ENCODE measurements around the gene MKRN2.

The MKRN2 gene

DNA sequence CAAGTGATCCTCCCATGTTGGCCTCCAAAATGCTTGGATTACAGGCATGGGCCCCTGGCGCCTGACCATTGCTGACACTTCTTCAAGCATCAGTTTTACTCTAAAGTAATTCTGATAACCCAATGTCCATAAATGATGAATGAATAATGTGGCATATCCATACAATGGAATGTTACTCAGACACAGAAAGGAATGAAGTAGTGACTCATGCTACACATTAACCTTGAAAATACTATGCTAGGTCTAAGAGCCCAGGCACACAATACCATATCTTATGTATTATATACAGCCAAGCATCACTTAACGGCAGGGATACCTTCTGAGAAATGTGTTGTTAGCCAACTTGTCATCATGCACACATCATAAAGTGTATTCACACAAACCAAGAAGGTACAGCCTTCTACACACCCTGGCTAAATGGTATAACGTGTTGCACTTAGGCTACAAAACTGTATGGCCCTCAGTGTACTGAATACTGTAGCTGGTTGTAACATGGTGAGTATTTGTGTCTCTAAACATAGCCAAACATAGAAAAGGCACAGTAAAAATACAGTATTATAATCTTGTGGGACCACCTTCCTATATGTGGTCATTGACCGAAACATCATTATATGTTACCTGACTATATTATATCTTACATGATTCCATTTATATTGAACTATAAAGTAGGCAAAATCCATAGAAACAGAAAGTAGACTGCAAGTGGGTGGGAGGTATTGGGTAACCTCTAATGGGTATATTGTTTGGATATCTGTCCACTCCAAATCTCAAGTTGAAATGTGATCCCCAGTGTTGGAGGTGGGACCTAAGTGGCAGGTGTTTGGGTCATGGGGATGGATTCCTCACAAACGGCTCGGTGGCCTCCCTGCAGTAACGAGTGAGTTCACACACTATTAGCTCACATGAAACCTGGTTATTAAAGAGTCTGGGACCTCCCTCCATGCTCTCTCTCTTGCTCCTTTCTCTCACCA lies 31.4 kb downstream of the MKRN2 start:
- no peak for DNase-seq

DNA sequence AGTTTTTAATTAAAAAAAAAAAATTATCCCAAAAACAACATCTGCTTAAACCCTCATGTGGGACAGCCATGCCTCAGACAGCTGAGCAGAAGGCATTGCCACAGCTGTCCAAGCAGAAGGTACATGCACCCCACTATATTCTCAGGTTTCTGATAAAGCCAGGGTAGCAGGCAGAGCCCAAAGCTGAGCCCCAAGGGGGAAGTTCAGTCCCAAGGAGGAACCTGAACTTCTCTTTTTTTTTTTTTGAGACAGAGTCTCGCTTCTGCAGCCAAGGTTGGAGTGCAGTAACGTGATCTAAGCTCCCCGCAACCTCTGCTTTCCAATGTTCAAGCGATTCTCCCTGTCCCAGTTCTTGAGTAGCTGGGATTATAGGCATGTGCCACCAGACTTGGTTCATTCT lies 33.2 kb downstream of the MKRN2 start:
- Histone ChIP-seq H3K36me3 (ENCODE audit: insufficient read depth, low read length) (peaks cover 93% of the 10 kb centered on the region), H3K4me1 (ENCODE audit: insufficient read depth, low read length) (no peaks in the 10 kb centered on the region), H3K27ac (ENCODE audit: low read length) (no peak overlapping the region), H2AFZ (ENCODE audit: low read depth, low read length) (no peak overlapping the region), H4K20me1 (ENCODE audit: insufficient read depth, low read length) (peaks cover 3% of the 10 kb centered on the region; the same call in 1 of the 2 replicates), H3K27me3 (ENCODE audit: insufficient read depth, low read length, poor library complexity) (no peaks in the 10 kb centered on the region), H3K9ac (ENCODE audit: low read depth, low read length) (no peak overlapping the region), H3K4me3 (ENCODE audit: low read depth in 1 of 2, low read length in 2 of 2) (no peak overlapping the region), H3K79me2 (ENCODE audit: insufficient read depth, low read length) (no peaks in the 10 kb centered on the region), H3K4me2 (ENCODE audit: insufficient read depth, low read length) (no peak overlapping the region), H3K9me3 (ENCODE audit: insufficient read depth, low read length, severe bottlenecking) (no peaks in the 10 kb centered on the region)
- TF ChIP-seq EZH2 (IDR thresholded peaks at IDR 0.05; ENCODE audit: borderline replicate concordance, low read depth, low read length, severe bottlenecking) = no peak
- TF ChIP-seq, protein P1, sequence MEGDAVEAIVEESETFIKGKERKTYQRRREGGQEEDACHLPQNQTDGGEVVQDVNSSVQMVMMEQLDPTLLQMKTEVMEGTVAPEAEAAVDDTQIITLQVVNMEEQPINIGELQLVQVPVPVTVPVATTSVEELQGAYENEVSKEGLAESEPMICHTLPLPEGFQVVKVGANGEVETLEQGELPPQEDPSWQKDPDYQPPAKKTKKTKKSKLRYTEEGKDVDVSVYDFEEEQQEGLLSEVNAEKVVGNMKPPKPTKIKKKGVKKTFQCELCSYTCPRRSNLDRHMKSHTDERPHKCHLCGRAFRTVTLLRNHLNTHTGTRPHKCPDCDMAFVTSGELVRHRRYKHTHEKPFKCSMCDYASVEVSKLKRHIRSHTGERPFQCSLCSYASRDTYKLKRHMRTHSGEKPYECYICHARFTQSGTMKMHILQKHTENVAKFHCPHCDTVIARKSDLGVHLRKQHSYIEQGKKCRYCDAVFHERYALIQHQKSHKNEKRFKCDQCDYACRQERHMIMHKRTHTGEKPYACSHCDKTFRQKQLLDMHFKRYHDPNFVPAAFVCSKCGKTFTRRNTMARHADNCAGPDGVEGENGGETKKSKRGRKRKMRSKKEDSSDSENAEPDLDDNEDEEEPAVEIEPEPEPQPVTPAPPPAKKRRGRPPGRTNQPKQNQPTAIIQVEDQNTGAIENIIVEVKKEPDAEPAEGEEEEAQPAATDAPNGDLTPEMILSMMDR (IDR thresholded peaks at IDR 0.05; ENCODE audit: borderline replicate concordance, extremely low read depth, low read length, poor library complexity, severe bottlenecking) = no peak
- ATAC-seq (ENCODE audit: insufficient read depth, low read depth) (no peak), DNase-seq (no peak)

More for the DNA sequence above, 31.4 kb downstream of the MKRN2 start:
- TF ChIP-seq, protein P1 (IDR thresholded peaks at IDR 0.05; ENCODE audit: borderline replicate concordance, extremely low read depth, low read length, poor library complexity, severe bottlenecking) = no peak
- no peak for TF ChIP-seq EZH2 (IDR thresholded peaks at IDR 0.05; ENCODE audit: borderline replicate concordance, low read depth, low read length, severe bottlenecking)
- H3K4me3 ChIP-seq (ENCODE audit: low read depth in 1 of 2, low read length in 2 of 2) = no peak overlapping the region
- H3K36me3 ChIP-seq (ENCODE audit: insufficient read depth, low read length) = peaks cover 95% of the 10 kb centered on the region
- ATAC-seq (ENCODE audit: insufficient read depth, low read depth) = no peak
- H3K4me2 ChIP-seq (ENCODE audit: insufficient read depth, low read length) = no peak overlapping the region
- no peaks in the 10 kb centered on the region for H3K4me1 ChIP-seq (ENCODE audit: insufficient read depth, low read length)
- H4K20me1 ChIP-seq (ENCODE audit: insufficient read depth, low read length) = peaks cover 3% of the 10 kb centered on the region; the same call in 1 of the 2 replicates
- H3K27me3 ChIP-seq (ENCODE audit: insufficient read depth, low read length, poor library complexity) = no peaks in the 10 kb centered on the region
- H2AFZ ChIP-seq (ENCODE audit: low read depth, low read length) = no peak overlapping the region
- H3K27ac ChIP-seq (ENCODE audit: low read length) = no peak overlapping the region
- H3K79me2 ChIP-seq (ENCODE audit: insufficient read depth, low read length) = 0 out of 2 replicates have a peak, but pooled peaks cover 4% of the 10 kb centered on the region
- H3K9ac ChIP-seq (ENCODE audit: low read depth, low read length) = no peak overlapping the region
- H3K9me3 ChIP-seq (ENCODE audit: insufficient read depth, low read length, severe bottlenecking) = no peaks in the 10 kb centered on the region

DNA sequence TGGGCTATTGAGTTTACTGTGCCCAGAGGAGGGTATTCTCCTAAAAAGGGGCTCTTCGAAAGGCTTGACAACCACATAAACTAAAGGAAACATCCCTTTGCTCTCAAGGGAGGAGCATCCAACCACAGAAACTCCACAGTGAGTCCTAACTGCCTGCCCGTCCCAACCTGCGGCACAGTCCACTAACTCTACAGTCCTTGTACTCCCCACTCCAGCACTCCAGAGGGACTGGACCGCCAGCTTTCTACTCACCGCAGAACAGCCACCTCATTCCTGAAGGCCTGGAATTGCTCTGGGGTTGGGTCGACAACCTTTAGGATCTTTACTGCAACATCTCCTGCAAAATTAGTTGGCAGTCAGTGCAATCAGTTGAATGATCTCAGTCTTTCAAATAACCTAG lies 34.6 kb downstream of the MKRN2 start:
- Histone ChIP-seq H4K20me1 (ENCODE audit: insufficient read depth, low read length) (peaks cover 3% of the 10 kb centered on the region; the same call in 1 of the 2 replicates), H3K4me3 (ENCODE audit: low read depth in 1 of 2, low read length in 2 of 2) (no peak overlapping the region), H3K27me3 (ENCODE audit: insufficient read depth, low read length, poor library complexity) (no peaks in the 10 kb centered on the region), H2AFZ (ENCODE audit: low read depth, low read length) (no peak overlapping the region), H3K4me1 (ENCODE audit: insufficient read depth, low read length) (no peaks in the 10 kb centered on the region), H3K9ac (ENCODE audit: low read depth, low read length) (no peak overlapping the region), H3K36me3 (ENCODE audit: insufficient read depth, low read length) (peaks cover 91% of the 10 kb centered on the region), H3K27ac (ENCODE audit: low read length) (no peak overlapping the region), H3K4me2 (ENCODE audit: insufficient read depth, low read length) (no peak overlapping the region), H3K9me3 (ENCODE audit: insufficient read depth, low read length, severe bottlenecking) (no peaks in the 10 kb centered on the region), H3K79me2 (ENCODE audit: insufficient read depth, low read length) (no peaks in the 10 kb centered on the region)
- TF ChIP-seq, protein P1 (IDR thresholded peaks at IDR 0.05; ENCODE audit: borderline replicate concordance, extremely low read depth, low read length, poor library complexity, severe bottlenecking) = no peak
- TF ChIP-seq EZH2 (IDR thresholded peaks at IDR 0.05; ENCODE audit: borderline replicate concordance, low read depth, low read length, severe bottlenecking) = no peak
- DNase-seq (no peak), ATAC-seq (ENCODE audit: insufficient read depth, low read depth) (no peak)
